ENCODE data around the gene ZNF474. TPM values are rescaled to one million over a fixed set of nuclear protein-coding genes. Genes with fewer than 3 reads are reported as not detected.
"Not testable (repeated sequence)": the region's sequence is repeated elsewhere in the genome, so short reads cannot be mapped to it uniquely, and the experiment has no call there.

Gene ZNF474
- total RNA-seq, 1 experiment from 2014 or later = not detected

DNA sequence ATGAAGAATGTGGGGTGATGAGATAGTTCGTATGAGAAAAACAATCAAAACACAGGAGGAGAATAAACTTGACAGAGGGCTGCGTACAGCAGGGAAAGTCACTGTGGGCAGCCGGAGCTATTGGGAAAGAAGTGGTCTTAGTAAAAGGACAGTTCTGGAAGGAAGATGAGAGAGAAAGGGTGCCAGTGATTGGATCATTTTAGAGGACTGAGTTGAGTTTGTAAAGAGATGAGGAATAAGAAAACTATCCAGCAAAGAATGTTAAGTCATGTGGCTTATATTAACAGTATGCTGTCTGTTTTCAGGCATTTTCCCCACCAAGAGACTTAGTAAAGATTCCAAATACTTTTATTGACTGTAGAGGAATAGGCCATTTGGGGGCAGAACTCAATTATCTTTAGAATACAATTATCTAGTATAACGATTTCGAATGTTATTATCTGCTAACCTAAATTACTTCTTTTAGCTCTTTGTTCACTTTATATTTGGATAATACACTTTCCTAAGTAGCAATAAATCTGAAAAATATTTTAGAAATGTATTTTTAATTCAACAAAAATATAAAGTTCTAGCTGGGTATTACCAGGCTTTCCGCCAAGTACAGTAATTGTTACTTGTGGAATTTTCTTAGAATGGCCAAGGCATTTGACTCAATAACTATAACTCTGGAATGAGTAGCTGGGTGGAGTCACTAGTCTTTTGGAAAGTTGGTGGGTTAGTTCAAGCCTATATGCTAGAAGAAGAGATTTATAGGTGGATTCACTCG is 35.7 kb upstream of the ZNF474 start:
- intact Hi-C loops (cut with micrococcal nuclease; ENCODE audit: unreplicated experiment) = no loop called here
- Histone ChIP-seq H3K27ac (ENCODE audit: low read depth, low read length, poor library complexity, severe bottlenecking) (no peak overlapping the region), H3K27me3 (replicated peaks; ENCODE audit: insufficient read depth, low read depth, low read length, poor library complexity) (no peaks in the 10 kb centered on the region), H3K9me3 (ENCODE audit: low read depth, low read length, poor library complexity, severe bottlenecking) (no peaks in the 10 kb centered on the region), H3K36me3 (ENCODE audit: insufficient read depth, low read length, poor library complexity, severe bottlenecking) (no peaks in the 10 kb centered on the region), H3K4me3 (ENCODE audit: low read depth, low read length, poor library complexity, severe bottlenecking) (no peak overlapping the region), H3K4me1 (ENCODE audit: insufficient read depth, low read length, poor library complexity, severe bottlenecking) (peaks cover 9% of the 10 kb centered on the region)
- no peak for TF ChIP-seq CTCF (conservative IDR thresholded peaks at IDR 0.05; ENCODE audit: low read depth, low read length)
- TF ChIP-seq EZH2 (IDR thresholded peaks at IDR 0.05; ENCODE audit: borderline replicate concordance, low read depth, low read length, poor library complexity, severe bottlenecking) = no peak
- BruUV-seq (replicated peaks) = no TSS peak
- POLR2A ChIA-PET (ENCODE audit: low non-redundant PET) = no interaction called here
- no peak for DNase-seq (ENCODE audit: low spot score)
- CTCF ChIA-PET = no interaction called here

GRCh38 chr5:122094251-122094650 is 35.1 kb upstream of the ZNF474 start:
- H3K27me3 ChIP-seq (replicated peaks; ENCODE audit: insufficient read depth, low read depth, low read length, poor library complexity); POLR2A ChIA-PET (ENCODE audit: low non-redundant PET); intact Hi-C loops (cut with micrococcal nuclease; ENCODE audit: unreplicated experiment); H3K4me1 ChIP-seq (ENCODE audit: insufficient read depth, low read length, poor library complexity, severe bottlenecking); DNase-seq (ENCODE audit: low spot score); BruUV-seq (replicated peaks); H3K27ac ChIP-seq (ENCODE audit: low read depth, low read length, poor library complexity, severe bottlenecking); CTCF ChIA-PET; H3K36me3 ChIP-seq (ENCODE audit: insufficient read depth, low read length, poor library complexity, severe bottlenecking); H3K4me3 ChIP-seq (ENCODE audit: low read depth, low read length, poor library complexity, severe bottlenecking); H3K9me3 ChIP-seq (ENCODE audit: low read depth, low read length, poor library complexity, severe bottlenecking): not testable (repeated sequence)

- no peak for DNase-seq (ENCODE audit: low spot score)
- H3K27me3 ChIP-seq (replicated peaks; ENCODE audit: insufficient read depth, low read depth, low read length, poor library complexity) = no peaks in the 10 kb centered on the region
- TF ChIP-seq CTCF (conservative IDR thresholded peaks at IDR 0.05; ENCODE audit: low read depth, low read length) (no peak), EZH2 (IDR thresholded peaks at IDR 0.05; ENCODE audit: borderline replicate concordance, low read depth, low read length, poor library complexity, severe bottlenecking) (no peak)
- BruUV-seq (replicated peaks) = no TSS peak
- no peaks in the 10 kb centered on the region for H3K4me1 ChIP-seq (ENCODE audit: insufficient read depth, low read length, poor library complexity, severe bottlenecking)
- no peak overlapping the region for H3K27ac ChIP-seq (ENCODE audit: low read depth, low read length, poor library complexity, severe bottlenecking)
- H3K4me3 ChIP-seq (ENCODE audit: low read depth, low read length, poor library complexity, severe bottlenecking) = no peak overlapping the region
- intact Hi-C loops (cut with micrococcal nuclease; ENCODE audit: unreplicated experiment) = no loop called here
- ChIA-PET POLR2A (ENCODE audit: low non-redundant PET) (no interaction called here), CTCF (no interaction called here)
- H3K36me3 ChIP-seq (ENCODE audit: insufficient read depth, low read length, poor library complexity, severe bottlenecking) = no peaks in the 10 kb centered on the region
- no peaks in the 10 kb centered on the region for H3K9me3 ChIP-seq (ENCODE audit: low read depth, low read length, poor library complexity, severe bottlenecking)
Measured at GRCh38 chr5:122095158-122095557, 34.2 kb upstream of the ZNF474 start.

- intact Hi-C loops (cut with micrococcal nuclease; ENCODE audit: unreplicated experiment) = no loop called here
- no peak for TF ChIP-seq CTCF (conservative IDR thresholded peaks at IDR 0.05; ENCODE audit: low read depth, low read length)
- TF ChIP-seq EZH2 (IDR thresholded peaks at IDR 0.05; ENCODE audit: borderline replicate concordance, low read depth, low read length, poor library complexity, severe bottlenecking) = no peak
- DNase-seq (ENCODE audit: low spot score) = no peak
- no TSS peak for BruUV-seq (replicated peaks)
- ChIA-PET POLR2A (ENCODE audit: low non-redundant PET) (no interaction called here), CTCF (no interaction called here)
- H3K9me3 ChIP-seq (ENCODE audit: low read depth, low read length, poor library complexity, severe bottlenecking) = no peaks in the 10 kb centered on the region
- H3K4me1 ChIP-seq (ENCODE audit: insufficient read depth, low read length, poor library complexity, severe bottlenecking) = peaks cover 2% of the 10 kb centered on the region
- no peak overlapping the region for H3K4me3 ChIP-seq (ENCODE audit: low read depth, low read length, poor library complexity, severe bottlenecking)
- H3K27ac ChIP-seq (ENCODE audit: low read depth, low read length, poor library complexity, severe bottlenecking) = no peak overlapping the region
- no peaks in the 10 kb centered on the region for H3K36me3 ChIP-seq (ENCODE audit: insufficient read depth, low read length, poor library complexity, severe bottlenecking)
- H3K27me3 ChIP-seq (replicated peaks; ENCODE audit: insufficient read depth, low read depth, low read length, poor library complexity) = no peaks in the 10 kb centered on the region
Measured at GRCh38 chr5:122097391-122097790, 32.0 kb upstream of the ZNF474 start.

All from A673 (cell line).